Liver (tissue), 9 donors: ENCODE results near the gene STIM1. TPM values are rescaled to one million over a fixed set of nuclear protein-coding genes. Genes with fewer than 3 reads are reported as not detected.

Experiments
- DNase-seq: peaks from one replicate; pipeline ENCODE4 v3.0.0-alpha.2; 2017; ENCODE audit warnings: low spot score
- H3K27ac ChIP-seq, 2 donors: one replicate each; pipeline ENCODE4 v1.7.0; 2013; ENCODE audit warnings: inconsistent platforms in 2 of 2, low read length in 2 of 2, control low read depth in 1 of 2, low read depth in 1 of 2, mild to moderate bottlenecking in 1 of 2
- H3K27me3 ChIP-seq, 4 donors: one replicate each; pipeline versions ENCODE4 v1.6.1 to v1.7.0; 2013; ENCODE audit warnings: low read length in 3 of 4, inconsistent platforms in 1 of 4, mild to moderate bottlenecking in 1 of 4, moderate library complexity in 1 of 4; ENCODE audit not compliant: control insufficient read depth in 4 of 4, insufficient read depth in 4 of 4
- H3K36me3 ChIP-seq, 4 donors: one replicate each; pipeline versions ENCODE4 v1.6.1 to v1.7.0; 2013; ENCODE audit warnings: low read length in 3 of 4, mild to moderate bottlenecking in 3 of 4, low read depth in 1 of 4, moderate library complexity in 1 of 4; ENCODE audit not compliant: control insufficient read depth in 4 of 4, insufficient read depth in 3 of 4
- H3K4me1 ChIP-seq, 4 donors: one replicate each; pipeline versions ENCODE4 v1.6.1 to v1.7.0; 2013; ENCODE audit warnings: low read length in 3 of 4, mild to moderate bottlenecking in 3 of 4, moderate library complexity in 1 of 4; ENCODE audit not compliant: control insufficient read depth in 4 of 4, insufficient read depth in 4 of 4
- H3K4me3 ChIP-seq, 3 donors: one replicate each; pipeline versions ENCODE4 v1.6.1 to v1.7.0; 2013; ENCODE audit warnings: low read length in 3 of 3, control low read depth in 1 of 3, low read depth in 1 of 3, mild to moderate bottlenecking in 1 of 3
- H3K9ac ChIP-seq, 2 donors: one replicate each; pipeline ENCODE4 v1.7.0; 2013; ENCODE audit warnings: low read length in 2 of 2, mild to moderate bottlenecking in 2 of 2, moderate library complexity in 2 of 2, control low read depth in 1 of 2, low read depth in 1 of 2
- H3K9me3 ChIP-seq, 4 donors: one replicate each; pipeline versions ENCODE4 v1.6.1 to v1.7.0; 2013; ENCODE audit warnings: low read length in 3 of 4; ENCODE audit not compliant: control insufficient read depth in 4 of 4
- EGR1 ChIP-seq, 2 donors: IDR thresholded peaks; 2 replicates each; pipeline ENCODE4 v1.6.1; 2016 to 2018; ENCODE audit warnings: antibody characterized with exemption in 2 of 2, low read depth in 2 of 2
- FOXA1 ChIP-seq: IDR thresholded peaks from 2 replicates; pipeline ENCODE4 v1.6.1; 2016; ENCODE audit warnings: antibody characterized with exemption
- FOXA2 ChIP-seq: IDR thresholded peaks from 2 replicates; pipeline ENCODE4 v1.6.1; 2016; ENCODE audit warnings: antibody characterized with exemption
- GABPA ChIP-seq, 2 donors: IDR thresholded peaks in 1 of 2; conservative IDR thresholded peaks in 1 of 2; 2 replicates each; pipeline ENCODE4 v1.6.1; 2016; ENCODE audit warnings: antibody characterized with exemption in 2 of 2, mild to moderate bottlenecking in 1 of 2, moderate library complexity in 1 of 2
- HNF4A ChIP-seq, 2 donors: conservative IDR thresholded peaks; 2 replicates each; pipeline ENCODE4 v1.6.1; 2016; ENCODE audit warnings: antibody characterized with exemption in 2 of 2, mild to moderate bottlenecking in 2 of 2
- HNF4G ChIP-seq: IDR thresholded peaks from 2 replicates; pipeline ENCODE4 v1.6.1; 2016; ENCODE audit warnings: antibody characterized with exemption
- JUND ChIP-seq, 2 donors: IDR thresholded peaks; 2 replicates each; pipeline ENCODE4 v1.6.1; 2016; ENCODE audit warnings: antibody characterized with exemption in 2 of 2
- NR2F2 ChIP-seq: IDR thresholded peaks from 2 replicates; pipeline ENCODE4 v1.6.1; 2016; ENCODE audit warnings: antibody characterized with exemption
- RAD21 ChIP-seq, 2 donors: IDR thresholded peaks; 2 replicates each; pipeline ENCODE4 v1.6.1; 2016; ENCODE audit warnings: antibody characterized with exemption in 2 of 2, mild to moderate bottlenecking in 2 of 2
- RXRA ChIP-seq, 2 donors: IDR thresholded peaks; 2 replicates each; pipeline ENCODE4 v1.6.1; 2017 to 2018; ENCODE audit warnings: antibody characterized with exemption in 2 of 2, mild to moderate bottlenecking in 1 of 2
- SP1 ChIP-seq: IDR thresholded peaks from 2 replicates; pipeline ENCODE4 v1.6.1; 2018; ENCODE audit warnings: antibody characterized with exemption, mild to moderate bottlenecking
- TAF1 ChIP-seq: conservative IDR thresholded peaks from 2 replicates; pipeline ENCODE4 v1.6.1; 2016; ENCODE audit warnings: antibody characterized with exemption, mild to moderate bottlenecking
- YY1 ChIP-seq: IDR thresholded peaks from 2 replicates; pipeline ENCODE4 v1.6.1; 2016; ENCODE audit warnings: antibody characterized with exemption, mild to moderate bottlenecking
- WGBS: extraction: QIAGEN DNeasy Blood & Tissue Kit; methylation state at CpG from one replicate; pipeline ENCODE4 v1.1.7; 2013; 5-methylcytosine and 5-hydroxymethylcytosine counted together
- polyA plus RNA-seq, 2 donors: library from polyadenylated mRNA; stranded (reverse) in 1 of 2; unstranded in 1 of 2; fragments of 200-250 nt in 1 of 2; fragments of >200 nt in 1 of 2; fragmentation: Nextera tagmentation in 1 of 2; extraction: Ambion mirVana in 1 of 2; gene quantifications; one replicate each; pipeline versions ENCODE4 v1.2.1 to v1.2.3, GENCODE V29; 2013 to 2015
- total RNA-seq, 2 donors: library from RNA; depleted of rRNA; stranded (reverse); fragments of >200 nt; gene quantifications; one replicate each; pipeline ENCODE4 v1.2.3, GENCODE V29; 2014
- TF ChIP-seq, protein P1 (sequence below): fragments of 150-350 bp; IDR thresholded peaks from 2 replicates; pipeline ENCODE4 v1.5.1; 2017; ENCODE audit warnings: improper control_type of control experiment, low read depth, low read length; ENCODE audit not compliant: missing input control
- TF ChIP-seq, protein P2 (sequence below): IDR thresholded peaks from 2 replicates; pipeline ENCODE4 v1.6.1; 2016; ENCODE audit warnings: antibody characterized with exemption
- TF ChIP-seq, protein P3 (sequence below): IDR thresholded peaks from 2 replicates; pipeline ENCODE4 v1.6.1; 2016; ENCODE audit warnings: antibody characterized with exemption
- TF ChIP-seq, protein P4 (sequence below): IDR thresholded peaks from 2 replicates; pipeline ENCODE4 v1.6.1; 2016; ENCODE audit warnings: antibody characterized with exemption
- TF ChIP-seq, protein P5 (sequence below): IDR thresholded peaks from 2 replicates; pipeline ENCODE4 v1.6.1; 2016; ENCODE audit warnings: antibody characterized with exemption, mild to moderate bottlenecking
- donor health status: healthy.
- donor health status: healthy.
- donor health status: healthy.
- donor health status: healthy.
- donor health status: healthy.

The STIM1 gene
- total and polyA plus RNA-seq, 4 donors, result 19.7 to 42.9 (median 25.1) TPM

DNA sequence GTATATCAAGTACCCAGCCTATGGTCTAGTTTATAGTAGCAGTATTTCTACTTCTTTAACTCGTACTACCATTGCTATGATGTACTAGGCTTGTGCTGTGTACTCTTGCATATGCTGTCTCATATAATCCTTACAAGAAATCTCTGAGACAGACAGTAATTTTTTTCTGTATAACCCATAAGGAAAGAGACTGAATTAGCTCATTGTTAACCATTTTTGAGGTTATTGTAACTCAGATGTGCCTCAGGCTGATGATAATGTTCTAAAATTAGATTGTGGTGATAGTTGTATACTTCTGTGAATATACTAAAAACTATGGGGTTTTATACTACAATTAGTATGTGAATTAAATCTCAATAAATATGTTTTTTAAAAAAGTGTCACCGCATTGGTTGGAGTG is 127.0 kb downstream of the STIM1 start:
- Histone ChIP-seq H3K4me1 (peaks cover 0 to 17% (median 3%) of the 10 kb centered on the region in 4 donors), H3K9me3 (no peaks in the 10 kb centered on the region), H3K27ac (no peak overlapping the region), H3K36me3 (no peaks in the 10 kb centered on the region), H3K9ac (no peak overlapping the region), H3K27me3 (no peaks in the 10 kb centered on the region), H3K4me3 (no peak overlapping the region)
- 99% methylated on average over 2 of the region's 2 CpGs for WGBS
- TF ChIP-seq YY1, result no peak
- no peak for TF ChIP-seq SP1
- TF ChIP-seq GABPA (IDR thresholded peaks at IDR 0.05 in 1 of 2, conservative IDR thresholded peaks at IDR 0.05 in 1 of 2), result no peak
- TF ChIP-seq HNF4G, result no peak
- TF ChIP-seq HNF4A (conservative IDR thresholded peaks at IDR 0.05), result no peak
- TF ChIP-seq, protein P1, sequence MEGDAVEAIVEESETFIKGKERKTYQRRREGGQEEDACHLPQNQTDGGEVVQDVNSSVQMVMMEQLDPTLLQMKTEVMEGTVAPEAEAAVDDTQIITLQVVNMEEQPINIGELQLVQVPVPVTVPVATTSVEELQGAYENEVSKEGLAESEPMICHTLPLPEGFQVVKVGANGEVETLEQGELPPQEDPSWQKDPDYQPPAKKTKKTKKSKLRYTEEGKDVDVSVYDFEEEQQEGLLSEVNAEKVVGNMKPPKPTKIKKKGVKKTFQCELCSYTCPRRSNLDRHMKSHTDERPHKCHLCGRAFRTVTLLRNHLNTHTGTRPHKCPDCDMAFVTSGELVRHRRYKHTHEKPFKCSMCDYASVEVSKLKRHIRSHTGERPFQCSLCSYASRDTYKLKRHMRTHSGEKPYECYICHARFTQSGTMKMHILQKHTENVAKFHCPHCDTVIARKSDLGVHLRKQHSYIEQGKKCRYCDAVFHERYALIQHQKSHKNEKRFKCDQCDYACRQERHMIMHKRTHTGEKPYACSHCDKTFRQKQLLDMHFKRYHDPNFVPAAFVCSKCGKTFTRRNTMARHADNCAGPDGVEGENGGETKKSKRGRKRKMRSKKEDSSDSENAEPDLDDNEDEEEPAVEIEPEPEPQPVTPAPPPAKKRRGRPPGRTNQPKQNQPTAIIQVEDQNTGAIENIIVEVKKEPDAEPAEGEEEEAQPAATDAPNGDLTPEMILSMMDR, result no peak
- no peak for TF ChIP-seq EGR1 (IDR thresholded peaks at IDR 0.05; ENCODE audit: low read depth in 2 of 2)
- no peak for TF ChIP-seq RXRA (IDR thresholded peaks at IDR 0.05)
- no peak for TF ChIP-seq FOXA2
- no peak for TF ChIP-seq FOXA1
- no peak for TF ChIP-seq TAF1
- TF ChIP-seq, protein P2, sequence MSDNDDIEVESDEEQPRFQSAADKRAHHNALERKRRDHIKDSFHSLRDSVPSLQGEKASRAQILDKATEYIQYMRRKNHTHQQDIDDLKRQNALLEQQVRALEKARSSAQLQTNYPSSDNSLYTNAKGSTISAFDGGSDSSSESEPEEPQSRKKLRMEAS, result no peak
- TF ChIP-seq, protein P3, sequence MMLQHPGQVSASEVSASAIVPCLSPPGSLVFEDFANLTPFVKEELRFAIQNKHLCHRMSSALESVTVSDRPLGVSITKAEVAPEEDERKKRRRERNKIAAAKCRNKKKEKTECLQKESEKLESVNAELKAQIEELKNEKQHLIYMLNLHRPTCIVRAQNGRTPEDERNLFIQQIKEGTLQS, result no peak
- no peak for TF ChIP-seq JUND (IDR thresholded peaks at IDR 0.05)
- no peak for TF ChIP-seq NR2F2
- TF ChIP-seq, protein P4, sequence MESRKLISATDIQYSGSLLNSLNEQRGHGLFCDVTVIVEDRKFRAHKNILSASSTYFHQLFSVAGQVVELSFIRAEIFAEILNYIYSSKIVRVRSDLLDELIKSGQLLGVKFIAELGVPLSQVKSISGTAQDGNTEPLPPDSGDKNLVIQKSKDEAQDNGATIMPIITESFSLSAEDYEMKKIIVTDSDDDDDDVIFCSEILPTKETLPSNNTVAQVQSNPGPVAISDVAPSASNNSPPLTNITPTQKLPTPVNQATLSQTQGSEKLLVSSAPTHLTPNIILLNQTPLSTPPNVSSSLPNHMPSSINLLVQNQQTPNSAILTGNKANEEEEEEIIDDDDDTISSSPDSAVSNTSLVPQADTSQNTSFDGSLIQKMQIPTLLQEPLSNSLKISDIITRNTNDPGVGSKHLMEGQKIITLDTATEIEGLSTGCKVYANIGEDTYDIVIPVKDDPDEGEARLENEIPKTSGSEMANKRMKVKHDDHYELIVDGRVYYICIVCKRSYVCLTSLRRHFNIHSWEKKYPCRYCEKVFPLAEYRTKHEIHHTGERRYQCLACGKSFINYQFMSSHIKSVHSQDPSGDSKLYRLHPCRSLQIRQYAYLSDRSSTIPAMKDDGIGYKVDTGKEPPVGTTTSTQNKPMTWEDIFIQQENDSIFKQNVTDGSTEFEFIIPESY, result no peak
- no peak for DNase-seq

DNA sequence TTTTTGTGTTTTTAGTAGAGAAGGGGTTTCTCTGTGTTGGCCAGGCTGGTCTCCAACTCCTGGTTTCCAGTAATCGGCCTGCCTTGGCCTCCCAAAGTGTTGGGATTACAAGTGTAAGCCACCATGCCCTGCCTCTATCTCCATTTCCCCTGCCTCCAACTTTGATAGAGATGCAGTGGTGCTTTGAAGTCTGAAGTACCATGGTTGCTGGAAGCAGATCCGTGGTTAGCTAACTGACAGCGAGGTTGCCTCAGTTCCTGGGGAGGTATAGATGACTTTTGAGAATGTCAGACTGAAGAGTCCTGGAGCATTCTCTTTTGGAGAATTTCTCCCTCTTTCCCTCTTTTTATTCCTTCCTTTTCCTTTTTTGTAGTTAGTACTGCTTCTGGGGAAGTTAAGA is 127.6 kb downstream of the STIM1 start:
- H3K27ac ChIP-seq, result no peak overlapping the region
- H3K9ac ChIP-seq, result no peak overlapping the region
- 94% methylated on average over 3 of the region's 3 CpGs for WGBS
- DNase-seq, result no peak
- no peaks in the 10 kb centered on the region for H3K27me3 ChIP-seq
- H3K4me1 ChIP-seq, result peaks cover 0 to 22% (median 3%) of the 10 kb centered on the region in 4 donors
- H3K36me3 ChIP-seq, result no peaks in the 10 kb centered on the region
- no peak overlapping the region for H3K4me3 ChIP-seq
- TF ChIP-seq, protein P1, result no peak
- TF ChIP-seq, protein P2, result no peak
- TF ChIP-seq TAF1 (no peak), FOXA2 (no peak), RXRA (IDR thresholded peaks at IDR 0.05) (no peak), JUND (IDR thresholded peaks at IDR 0.05) (no peak), HNF4A (conservative IDR thresholded peaks at IDR 0.05) (no peak), FOXA1 (no peak), YY1 (no peak), HNF4G (no peak), GABPA (IDR thresholded peaks at IDR 0.05 in 1 of 2, conservative IDR thresholded peaks at IDR 0.05 in 1 of 2) (no peak), SP1 (no peak), EGR1 (IDR thresholded peaks at IDR 0.05; ENCODE audit: low read depth in 2 of 2) (no peak), RAD21 (IDR thresholded peaks at IDR 0.05) (no peak), NR2F2 (no peak)
- TF ChIP-seq, protein P4, result no peak
- TF ChIP-seq, protein P3, result no peak
- TF ChIP-seq, protein P5, sequence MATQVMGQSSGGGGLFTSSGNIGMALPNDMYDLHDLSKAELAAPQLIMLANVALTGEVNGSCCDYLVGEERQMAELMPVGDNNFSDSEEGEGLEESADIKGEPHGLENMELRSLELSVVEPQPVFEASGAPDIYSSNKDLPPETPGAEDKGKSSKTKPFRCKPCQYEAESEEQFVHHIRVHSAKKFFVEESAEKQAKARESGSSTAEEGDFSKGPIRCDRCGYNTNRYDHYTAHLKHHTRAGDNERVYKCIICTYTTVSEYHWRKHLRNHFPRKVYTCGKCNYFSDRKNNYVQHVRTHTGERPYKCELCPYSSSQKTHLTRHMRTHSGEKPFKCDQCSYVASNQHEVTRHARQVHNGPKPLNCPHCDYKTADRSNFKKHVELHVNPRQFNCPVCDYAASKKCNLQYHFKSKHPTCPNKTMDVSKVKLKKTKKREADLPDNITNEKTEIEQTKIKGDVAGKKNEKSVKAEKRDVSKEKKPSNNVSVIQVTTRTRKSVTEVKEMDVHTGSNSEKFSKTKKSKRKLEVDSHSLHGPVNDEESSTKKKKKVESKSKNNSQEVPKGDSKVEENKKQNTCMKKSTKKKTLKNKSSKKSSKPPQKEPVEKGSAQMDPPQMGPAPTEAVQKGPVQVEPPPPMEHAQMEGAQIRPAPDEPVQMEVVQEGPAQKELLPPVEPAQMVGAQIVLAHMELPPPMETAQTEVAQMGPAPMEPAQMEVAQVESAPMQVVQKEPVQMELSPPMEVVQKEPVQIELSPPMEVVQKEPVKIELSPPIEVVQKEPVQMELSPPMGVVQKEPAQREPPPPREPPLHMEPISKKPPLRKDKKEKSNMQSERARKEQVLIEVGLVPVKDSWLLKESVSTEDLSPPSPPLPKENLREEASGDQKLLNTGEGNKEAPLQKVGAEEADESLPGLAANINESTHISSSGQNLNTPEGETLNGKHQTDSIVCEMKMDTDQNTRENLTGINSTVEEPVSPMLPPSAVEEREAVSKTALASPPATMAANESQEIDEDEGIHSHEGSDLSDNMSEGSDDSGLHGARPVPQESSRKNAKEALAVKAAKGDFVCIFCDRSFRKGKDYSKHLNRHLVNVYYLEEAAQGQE, result no peak
- no peaks in the 10 kb centered on the region for H3K9me3 ChIP-seq
